GM23248 (cell line): ENCODE results near the gene UCP3. TPM values are rescaled to one million over a fixed set of nuclear protein-coding genes. Genes with fewer than 3 reads are reported as not detected.

Source experiments
- DNase-seq: peaks from one replicate; pipeline ENCODE4 v3.0.0-alpha.2; 2015
- H2AFZ ChIP-seq: fragments of 200-600 bp; sonication (generic); 2 replicates; pipeline ENCODE4 v1.6.1; 2016; ENCODE audit warnings: antibody characterized with exemption
- H3F3A ChIP-seq: fragments of 200-600 bp; sonication (generic); 2 replicates; pipeline ENCODE4 v1.6.1; 2016; ENCODE audit warnings: mild to moderate bottlenecking, antibody characterized with exemption, mixed run types; ENCODE audit not compliant: insufficient read depth
- H3K27ac ChIP-seq: fragments of 200-600 bp; sonication (generic); 2 replicates; pipeline ENCODE4 v1.5.1; 2016; ENCODE audit warnings: mild to moderate bottlenecking
- H3K27me3 ChIP-seq: fragments of 200-600 bp; sonication (generic); replicated peaks from 2 replicates; pipeline ENCODE4 v1.6.1; 2016; ENCODE audit warnings: mild to moderate bottlenecking; ENCODE audit not compliant: insufficient read depth
- H3K36me3 ChIP-seq: fragments of 200-600 bp; sonication (generic); 2 replicates; pipeline ENCODE4 v1.6.1; 2016; ENCODE audit warnings: low read depth, mild to moderate bottlenecking
- H3K4me1 ChIP-seq: fragments of 200-600 bp; sonication (generic); 2 replicates; pipeline ENCODE4 v1.6.1; 2016; ENCODE audit warnings: mild to moderate bottlenecking; ENCODE audit not compliant: insufficient read depth
- H3K4me2 ChIP-seq: fragments of 200-600 bp; sonication (generic); one replicate; pipeline ENCODE4 v1.6.1; 2016; ENCODE audit warnings: mild to moderate bottlenecking; ENCODE audit not compliant: unreplicated experiment
- H3K4me3 ChIP-seq: fragments of 200-600 bp; sonication (generic); 2 replicates; pipeline ENCODE4 v1.5.1; 2016; ENCODE audit warnings: mild to moderate bottlenecking
- H3K79me2 ChIP-seq: fragments of 200-600 bp; sonication (generic); 2 replicates; pipeline ENCODE4 v1.6.1; 2016; ENCODE audit warnings: mild to moderate bottlenecking; ENCODE audit not compliant: insufficient read depth
- H3K9ac ChIP-seq: fragments of 200-600 bp; sonication (generic); 2 replicates; pipeline ENCODE4 v1.6.1; 2016; ENCODE audit warnings: mild to moderate bottlenecking
- H3K9me2 ChIP-seq: fragments of 200-600 bp; sonication (generic); 2 replicates; pipeline ENCODE4 v1.6.1; 2016; ENCODE audit warnings: mixed run types, mild to moderate bottlenecking, moderate library complexity; ENCODE audit not compliant: insufficient read depth
- H3K9me3 ChIP-seq: fragments of 200-600 bp; sonication (generic); one replicate; pipeline ENCODE4 v1.6.1; 2017; ENCODE audit warnings: low read depth
- H4K20me1 ChIP-seq: fragments of 200-600 bp; sonication (generic); 2 replicates; pipeline ENCODE4 v1.6.0; 2016; ENCODE audit not compliant: insufficient read depth
- EZH2 ChIP-seq: fragments of 200-600 bp; sonication (generic); IDR thresholded peaks from 2 replicates; pipeline ENCODE4 v1.6.1; 2018; ENCODE audit warnings: antibody characterized with exemption, mild to moderate bottlenecking; ENCODE audit not compliant: insufficient read depth, poor library complexity, severe bottlenecking
- EZH2phosphoT487 ChIP-seq: fragments of 200-600 bp; sonication (generic); IDR thresholded peaks from 2 replicates; pipeline ENCODE4 v1.6.1; 2018; ENCODE audit warnings: antibody characterized with exemption, moderate library complexity, mild to moderate bottlenecking, low read depth; ENCODE audit not compliant: insufficient read depth
- WGBS, 2 experiments: methylation state at CpG; one replicate each; pipeline ENCODE4 v1.1.6; 2015 to 2017; ENCODE audit warnings: low lambda C conversion rate in 2 of 2, low coverage in 1 of 2; ENCODE audit errors: missing lambda C conversion rate in 2 of 2; 5-methylcytosine and 5-hydroxymethylcytosine counted together
- in situ Hi-C: fragments of 300-500 bp; cut with MboI; formaldehyde crosslinking; loops from 2 replicates; pipeline ENCODE4 v1.15.0; 2020
- polyA plus RNA-seq: library from polyadenylated mRNA; unstranded; fragments of >200 nt; fragmentation: Nextera tagmentation; extraction: Ambion mirVana; gene quantifications from 2 replicates; pipeline ENCODE4 v1.2.1, GENCODE V29; 2016
- total RNA-seq: library from RNA; depleted of rRNA; stranded (reverse); fragments of >200 nt; shearing (Covaris generic); gene quantifications from 2 replicates; pipeline ENCODE4 v1.2.3, GENCODE V29; 2014

UCP3 gene
- total and polyA plus RNA-seq, 2 experiments from 2014 or later: 0.11 TPM; not detected in 1

DNA sequence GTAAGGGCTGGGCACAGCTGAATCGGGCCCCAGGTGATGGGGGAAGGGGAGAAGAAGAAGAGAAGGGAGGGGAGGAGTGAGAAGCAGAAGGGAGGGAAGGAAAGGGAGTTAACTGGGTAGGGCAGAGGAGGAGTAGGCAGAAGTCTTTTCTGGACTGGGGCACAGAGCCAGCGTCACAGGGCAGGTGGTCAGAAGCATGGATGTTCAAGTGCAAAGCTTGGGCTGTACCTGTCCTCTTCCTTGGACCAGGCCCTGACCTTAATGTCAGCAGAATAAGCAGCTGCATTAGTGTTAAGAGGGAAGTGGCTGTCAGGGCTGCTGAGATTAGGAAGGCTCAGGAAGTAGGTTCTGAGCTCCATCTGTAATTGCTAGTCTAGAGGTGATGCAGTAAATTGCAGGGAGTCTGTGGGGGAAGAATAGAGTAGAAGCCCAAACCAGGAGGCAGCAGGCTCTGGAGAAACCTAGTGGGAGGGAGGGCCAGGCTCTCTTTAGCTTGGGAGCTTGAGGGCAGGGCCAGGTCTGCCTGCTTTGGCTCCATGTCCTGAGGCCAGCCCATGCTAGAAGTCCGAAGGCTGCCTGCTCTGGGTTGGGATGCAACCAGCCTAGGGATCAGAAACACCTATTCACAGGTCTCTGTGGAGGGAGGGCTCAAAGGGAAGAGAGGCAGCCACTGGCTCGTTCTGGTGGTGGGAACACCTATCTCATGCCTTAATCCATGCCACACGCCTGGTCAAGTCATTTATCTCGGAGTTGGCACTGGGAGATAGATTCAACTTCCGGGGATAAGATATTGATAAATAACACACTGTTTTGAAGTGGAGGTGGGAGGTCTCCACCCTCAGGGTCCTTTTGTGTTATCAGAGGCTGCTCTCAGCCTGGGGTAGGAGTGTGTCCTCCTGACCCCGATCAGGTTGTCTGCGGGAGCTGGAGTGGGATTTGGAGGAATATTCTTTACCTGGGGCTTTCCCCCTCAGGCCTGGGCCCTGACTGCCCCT lies 1.7 kb upstream of the UCP3 start:
- no peaks in the 10 kb centered on the region for H3K36me3 ChIP-seq
- H3K9me3 ChIP-seq: no peaks in the 10 kb centered on the region
- TF ChIP-seq EZH2phosphoT487 (no peak), EZH2 (no peak)
- no peak overlapping the region for H2AFZ ChIP-seq
- no peaks in the 10 kb centered on the region for H3F3A ChIP-seq
- H3K27ac ChIP-seq: no peak overlapping the region
- no peak for DNase-seq
- no peaks in the 10 kb centered on the region for H3K79me2 ChIP-seq
- H3K4me2 ChIP-seq: no peak overlapping the region
- no peak overlapping the region for H3K4me3 ChIP-seq
- H3K4me1 ChIP-seq: no peaks in the 10 kb centered on the region
- H4K20me1 ChIP-seq: no peaks in the 10 kb centered on the region
- no peak overlapping the region for H3K9ac ChIP-seq
- in situ Hi-C loops: no loop called here
- H3K27me3 ChIP-seq: no peaks in the 10 kb centered on the region
- no peaks in the 10 kb centered on the region for H3K9me2 ChIP-seq
- 89 to 92% methylated on average over 9 of the region's 9 CpGs for WGBS, 2 experiments

DNA sequence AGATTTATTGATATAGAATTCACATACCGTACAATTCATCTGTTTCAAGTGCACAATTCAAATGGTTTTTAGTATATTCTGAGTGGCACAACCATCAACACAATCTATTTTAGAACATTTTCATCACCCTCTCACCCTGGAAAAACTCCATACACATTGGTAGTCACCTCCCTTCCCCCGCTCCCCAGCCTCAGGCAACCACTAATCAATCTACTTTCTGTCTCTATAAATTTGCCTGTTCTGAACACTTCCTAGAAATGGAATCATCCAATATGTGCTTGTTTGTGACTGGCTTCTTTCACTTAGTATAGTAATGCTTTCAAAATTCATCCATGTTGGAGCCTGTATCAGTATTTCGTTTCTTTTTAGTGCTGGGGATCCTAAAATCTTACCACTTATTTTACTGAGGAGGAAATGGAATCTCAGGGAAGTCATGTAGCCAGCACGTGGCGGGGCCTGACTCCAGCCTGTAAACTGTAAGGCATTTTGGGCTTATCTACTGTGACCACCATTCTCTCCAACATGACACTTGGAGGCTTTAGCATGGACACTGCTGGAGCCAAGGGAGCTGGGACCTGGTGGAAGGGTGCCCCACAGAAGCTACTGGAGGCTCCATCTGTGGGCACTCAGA lies 905 bp upstream of the UCP3 start:
- DNase-seq: no peak
- no peaks in the 10 kb centered on the region for H4K20me1 ChIP-seq
- TF ChIP-seq EZH2 (no peak), EZH2phosphoT487 (no peak)
- no peak overlapping the region for H3K27ac ChIP-seq
- no peaks in the 10 kb centered on the region for H3K36me3 ChIP-seq
- no peaks in the 10 kb centered on the region for H3K9me2 ChIP-seq
- no peak overlapping the region for H3K9ac ChIP-seq
- H3K79me2 ChIP-seq: no peaks in the 10 kb centered on the region
- no peaks in the 10 kb centered on the region for H3K4me1 ChIP-seq
- in situ Hi-C loops: no loop called here
- no peaks in the 10 kb centered on the region for H3K27me3 ChIP-seq
- no peak overlapping the region for H3K4me2 ChIP-seq
- H2AFZ ChIP-seq: no peak overlapping the region
- H3K4me3 ChIP-seq: no peak overlapping the region
- no peaks in the 10 kb centered on the region for H3K9me3 ChIP-seq
- no peaks in the 10 kb centered on the region for H3F3A ChIP-seq
- 87 to 92% methylated on average over 5 of the region's 5 CpGs for WGBS, 2 experiments

DNA sequence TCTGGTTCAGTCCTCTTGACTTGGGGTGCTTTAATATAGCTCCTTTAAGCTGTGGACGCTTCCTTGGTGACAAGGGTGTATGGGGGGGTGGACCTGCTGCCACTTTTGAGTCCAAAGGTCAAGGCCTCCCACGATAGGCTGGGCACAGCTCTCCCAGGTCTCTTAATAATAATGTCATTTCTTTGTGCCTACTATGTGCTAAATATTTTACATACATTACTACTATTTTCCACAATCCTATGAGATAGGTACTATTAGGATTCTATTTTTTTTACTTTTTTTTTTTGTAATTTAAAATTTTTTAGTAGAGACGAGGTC lies 304 bp upstream of the UCP3 start:
- no peak overlapping the region for H3K27ac ChIP-seq
- H3K36me3 ChIP-seq: no peaks in the 10 kb centered on the region
- no peak overlapping the region for H3K4me3 ChIP-seq
- in situ Hi-C loops: no loop called here
- no peak for DNase-seq
- TF ChIP-seq EZH2phosphoT487: no peak
- TF ChIP-seq EZH2: no peak
- H3F3A ChIP-seq: no peaks in the 10 kb centered on the region
- WGBS, 2 experiments: 83 to 94% methylated on average over 3 of the region's 3 CpGs
- no peaks in the 10 kb centered on the region for H3K9me2 ChIP-seq
- H2AFZ ChIP-seq: no peak overlapping the region
- no peaks in the 10 kb centered on the region for H3K79me2 ChIP-seq
- H4K20me1 ChIP-seq: no peaks in the 10 kb centered on the region
- H3K9me3 ChIP-seq: no peaks in the 10 kb centered on the region
- H3K27me3 ChIP-seq: no peaks in the 10 kb centered on the region
- no peak overlapping the region for H3K9ac ChIP-seq
- no peaks in the 10 kb centered on the region for H3K4me1 ChIP-seq
- H3K4me2 ChIP-seq: no peak overlapping the region

DNA sequence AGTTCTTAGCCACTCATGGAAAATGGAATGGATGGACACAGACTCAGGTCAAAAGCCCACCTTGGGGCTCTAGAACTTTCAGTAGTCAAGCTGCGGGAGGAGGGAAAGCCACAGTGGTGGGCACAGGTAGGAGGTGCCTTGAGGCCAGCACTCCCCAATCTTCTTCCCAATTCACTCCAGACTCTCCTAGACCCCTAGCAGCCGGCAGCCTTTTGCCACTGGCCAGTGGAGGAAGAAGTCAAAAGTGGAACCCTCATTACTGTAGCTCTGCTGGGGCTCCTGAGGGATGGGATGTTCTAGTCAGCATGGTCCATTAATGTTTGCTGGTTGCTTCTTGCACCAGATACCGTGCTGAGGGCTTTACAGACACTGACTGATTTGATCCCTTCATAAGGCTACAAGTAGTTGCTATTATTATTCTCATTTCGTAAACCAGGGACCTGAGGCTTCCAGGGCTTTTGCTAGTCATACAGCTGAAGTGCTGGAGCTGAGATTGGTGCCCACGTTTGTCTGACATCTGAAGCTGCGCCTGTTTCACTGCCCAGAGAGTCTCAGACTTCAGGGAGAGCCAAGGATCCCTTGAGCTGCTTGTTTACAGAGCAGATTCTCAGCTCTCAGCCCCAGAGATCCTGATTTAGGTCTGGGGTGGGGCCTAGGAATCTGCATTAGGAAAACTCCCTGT lies 1.1 kb downstream of the UCP3 start:
- WGBS, 2 experiments: 74 to 76% methylated on average over 6 of the region's 6 CpGs
- TF ChIP-seq EZH2phosphoT487 (no peak), EZH2 (no peak)
- Histone ChIP-seq H3K4me1 (no peaks in the 10 kb centered on the region), H3K9me2 (no peaks in the 10 kb centered on the region), H3K79me2 (no peaks in the 10 kb centered on the region), H3K27ac (no peak overlapping the region), H3K9ac (no peak overlapping the region), H4K20me1 (no peaks in the 10 kb centered on the region), H2AFZ (no peak overlapping the region), H3K27me3 (no peaks in the 10 kb centered on the region), H3K4me3 (no peak overlapping the region), H3K9me3 (no peaks in the 10 kb centered on the region), H3F3A (no peaks in the 10 kb centered on the region), H3K36me3 (no peaks in the 10 kb centered on the region), H3K4me2 (no peak overlapping the region)
- in situ Hi-C loops: no loop called here
- no peak for DNase-seq
